Measurements from ENCODE around the gene CXorf65.

CXorf65 gene

DNA sequence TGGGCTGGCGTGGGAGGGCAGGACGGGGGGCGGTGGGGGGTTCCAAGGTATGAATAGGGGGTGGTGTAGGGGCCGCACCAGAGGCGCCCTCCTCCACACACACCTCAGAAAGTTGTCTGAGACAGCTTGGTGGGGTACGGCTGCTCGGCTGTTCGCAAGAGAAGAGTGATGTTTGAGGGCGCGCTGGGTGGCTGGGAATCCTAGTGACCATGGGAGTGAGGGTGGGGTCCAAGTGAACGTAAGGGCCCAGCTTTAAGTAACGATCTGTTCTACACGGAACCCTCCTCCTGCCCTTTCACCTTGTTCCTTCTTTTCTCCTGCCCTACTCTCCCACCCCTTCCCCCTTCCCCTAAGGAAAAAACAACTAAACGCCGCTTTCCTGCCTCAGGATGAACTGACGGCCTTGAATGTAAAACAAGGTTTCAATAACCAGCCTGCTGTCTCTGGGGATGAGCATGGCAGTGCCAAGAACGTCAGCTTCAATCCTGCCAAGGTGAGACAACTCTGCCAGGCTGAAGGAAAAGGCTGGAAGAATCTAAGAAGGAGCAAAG lies 12.5 kb upstream of the CXorf65 start:
- no peak for DNase-seq (ENCODE audit: low read depth in 2 of 2)
- peak overlapping the region; percentile 62 to 67 for H3K4me3 ChIP-seq (replicated peaks in 1 of 2; ENCODE audit: low read depth in 2 of 2, low read length in 2 of 2)
- TF ChIP-seq, protein P1, sequence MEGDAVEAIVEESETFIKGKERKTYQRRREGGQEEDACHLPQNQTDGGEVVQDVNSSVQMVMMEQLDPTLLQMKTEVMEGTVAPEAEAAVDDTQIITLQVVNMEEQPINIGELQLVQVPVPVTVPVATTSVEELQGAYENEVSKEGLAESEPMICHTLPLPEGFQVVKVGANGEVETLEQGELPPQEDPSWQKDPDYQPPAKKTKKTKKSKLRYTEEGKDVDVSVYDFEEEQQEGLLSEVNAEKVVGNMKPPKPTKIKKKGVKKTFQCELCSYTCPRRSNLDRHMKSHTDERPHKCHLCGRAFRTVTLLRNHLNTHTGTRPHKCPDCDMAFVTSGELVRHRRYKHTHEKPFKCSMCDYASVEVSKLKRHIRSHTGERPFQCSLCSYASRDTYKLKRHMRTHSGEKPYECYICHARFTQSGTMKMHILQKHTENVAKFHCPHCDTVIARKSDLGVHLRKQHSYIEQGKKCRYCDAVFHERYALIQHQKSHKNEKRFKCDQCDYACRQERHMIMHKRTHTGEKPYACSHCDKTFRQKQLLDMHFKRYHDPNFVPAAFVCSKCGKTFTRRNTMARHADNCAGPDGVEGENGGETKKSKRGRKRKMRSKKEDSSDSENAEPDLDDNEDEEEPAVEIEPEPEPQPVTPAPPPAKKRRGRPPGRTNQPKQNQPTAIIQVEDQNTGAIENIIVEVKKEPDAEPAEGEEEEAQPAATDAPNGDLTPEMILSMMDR (IDR thresholded peaks at IDR 0.05; ENCODE audit: low read depth, low read length), result no peak

DNA sequence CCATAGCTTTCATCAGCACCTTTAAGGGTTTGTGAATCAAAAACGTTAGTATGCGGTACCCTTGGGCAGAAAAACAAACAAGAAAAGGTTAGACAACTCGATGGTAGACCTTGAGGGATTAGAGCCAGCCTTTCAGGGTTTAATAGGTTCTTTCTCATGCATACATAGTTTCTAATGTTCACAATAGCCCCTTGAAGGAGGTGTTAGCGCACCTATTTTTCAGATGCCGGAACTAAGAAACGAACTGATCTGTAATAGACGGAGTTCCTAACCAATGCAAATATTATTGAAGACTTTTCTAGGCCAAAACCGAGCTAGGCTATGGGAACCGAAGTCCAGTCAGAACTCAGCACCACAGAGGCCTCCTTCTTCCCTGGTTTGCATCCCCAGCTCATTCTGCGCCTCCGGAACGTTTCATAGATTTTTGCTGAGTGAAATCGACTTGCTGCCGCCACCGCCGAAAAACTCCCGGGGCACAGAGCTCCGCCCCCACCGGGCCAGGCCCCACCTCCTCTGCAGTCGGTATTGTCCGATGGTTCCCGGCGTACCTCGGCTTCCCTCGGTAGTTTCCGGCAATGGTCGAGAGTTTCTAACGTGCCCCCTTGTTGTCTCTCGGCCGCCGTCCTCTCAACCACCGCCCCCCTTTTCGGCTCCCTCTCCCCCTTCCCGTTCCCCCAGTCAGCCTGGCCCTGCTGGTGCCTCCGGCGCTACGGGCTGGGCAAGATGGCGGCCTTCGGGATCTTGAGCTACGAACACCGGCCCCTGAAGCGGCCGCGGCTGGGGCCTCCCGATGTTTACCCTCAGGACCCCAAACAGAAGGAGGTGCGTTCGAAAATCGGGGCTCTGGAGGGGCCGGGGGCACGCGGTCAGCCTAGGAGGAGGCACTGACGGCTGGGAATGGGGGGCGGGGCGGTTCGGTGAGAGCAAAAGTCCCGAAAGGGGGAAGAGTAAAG lies 11.8 kb upstream of the CXorf65 start, which contains the start of gene MED12:
MED12 (plus strand) TSS at position 565 of the 953 bp plus-strand sequence; CDS start at position 724, 159 bp downstream.
- peak; percentile 70 to 87 for DNase-seq (ENCODE audit: low read depth in 2 of 2)
- TF ChIP-seq, protein P1 (IDR thresholded peaks at IDR 0.05; ENCODE audit: low read depth, low read length), result no peak
- peak within 1 kb of the TSS; percentile 62 to 67 for H3K4me3 ChIP-seq (replicated peaks in 1 of 2; ENCODE audit: low read depth in 2 of 2, low read length in 2 of 2)

DNA sequence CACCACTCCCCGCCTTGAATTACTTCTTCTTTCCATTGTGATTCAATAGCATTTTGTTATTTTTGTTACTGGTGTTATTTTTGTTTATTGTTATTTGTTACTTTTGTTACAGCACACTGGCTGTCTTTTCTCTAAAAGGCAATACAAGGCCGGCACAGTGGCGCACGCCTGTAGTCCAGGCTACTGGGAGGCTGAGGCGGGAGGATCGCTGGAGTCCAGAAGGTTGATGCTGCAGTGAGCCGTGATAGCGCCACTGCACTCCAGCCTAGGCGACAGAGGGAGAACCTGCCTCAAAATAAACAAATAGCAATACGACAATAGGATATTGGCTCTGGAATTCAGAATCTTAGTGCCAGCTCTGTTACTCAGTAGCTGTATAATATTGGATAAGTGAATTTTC lies 10.8 kb upstream of the CXorf65 start:
- TF ChIP-seq, protein P1 (IDR thresholded peaks at IDR 0.05; ENCODE audit: low read depth, low read length), result no peak
- no peak overlapping the region for H3K4me3 ChIP-seq (replicated peaks in 1 of 2; ENCODE audit: low read depth in 2 of 2, low read length in 2 of 2)
- no peak for DNase-seq (ENCODE audit: low read depth in 2 of 2)

DNA sequence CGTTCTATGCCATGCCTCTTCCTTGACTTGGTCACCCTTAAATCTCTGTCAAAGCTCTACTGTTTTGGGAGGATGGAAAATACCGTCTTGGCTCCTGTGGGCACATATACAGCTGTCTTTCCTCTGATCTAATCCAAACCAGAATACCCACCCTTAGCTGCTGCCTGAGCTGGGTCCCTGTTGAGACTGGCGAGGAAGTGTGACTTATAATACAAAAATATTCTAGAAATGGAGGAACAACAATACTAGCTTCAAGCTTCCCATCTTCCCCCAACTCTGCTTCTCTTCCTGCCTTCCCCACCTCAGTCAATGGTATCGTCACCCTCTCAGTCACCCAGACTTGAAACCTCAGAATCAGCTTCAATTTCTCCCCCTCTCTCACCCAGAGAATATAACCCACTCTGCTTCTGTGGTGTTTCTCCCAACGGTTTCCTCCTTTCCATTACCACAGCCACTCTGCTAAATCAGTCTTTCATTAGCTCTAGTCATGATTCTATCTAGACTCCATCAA lies 5.4 kb upstream of the CXorf65 start:
- no peak overlapping the region for H3K4me3 ChIP-seq (replicated peaks in 1 of 2; ENCODE audit: low read depth in 2 of 2, low read length in 2 of 2)
- TF ChIP-seq, protein P1 (IDR thresholded peaks at IDR 0.05; ENCODE audit: low read depth, low read length), result no peak
- DNase-seq (ENCODE audit: low read depth in 2 of 2), result no peak

DNA sequence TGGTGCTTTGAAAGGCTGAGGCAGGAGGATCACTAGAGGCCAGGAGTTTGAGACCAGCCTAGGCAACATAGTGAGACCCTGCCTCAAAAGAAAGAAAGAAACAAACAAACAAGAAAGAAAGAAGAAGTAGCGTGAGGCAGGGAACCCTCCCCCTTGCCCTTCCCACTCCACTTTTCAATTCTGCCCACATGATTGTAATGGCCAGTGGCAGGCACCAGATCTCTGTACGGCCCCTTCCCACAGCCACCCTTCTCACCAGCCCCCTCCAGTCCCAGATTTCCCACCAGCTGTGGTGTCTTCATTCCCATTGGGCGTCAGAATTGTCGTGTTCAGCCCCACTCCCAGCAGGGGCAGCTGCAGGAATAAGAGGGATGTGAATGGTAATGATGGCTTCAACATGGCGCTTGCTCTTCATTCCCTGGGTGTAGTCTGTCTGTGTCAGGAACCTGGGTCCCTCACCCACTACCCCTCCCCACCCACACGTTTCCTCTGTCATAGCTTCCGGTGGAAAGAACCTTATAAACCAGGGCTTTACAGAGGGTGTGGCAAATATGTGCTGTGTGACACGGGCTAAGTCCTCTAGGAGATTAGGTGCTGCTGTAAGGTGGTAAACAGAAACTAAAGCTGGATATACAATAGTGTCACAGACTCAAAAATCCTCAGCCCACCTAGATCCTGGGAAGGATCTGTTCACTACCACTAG lies 4.8 kb upstream of the CXorf65 start, which contains the start of gene IL2RG:
IL2RG (minus strand) TSS at position 437 of the 703 bp plus-strand sequence; CDS start at position 399, 38 bp downstream.
- TF ChIP-seq, protein P1 (IDR thresholded peaks at IDR 0.05; ENCODE audit: low read depth, low read length), result no peak
- H3K4me3 ChIP-seq (replicated peaks in 1 of 2; ENCODE audit: low read depth in 2 of 2, low read length in 2 of 2), result no peak within 1 kb of the TSS

DNA sequence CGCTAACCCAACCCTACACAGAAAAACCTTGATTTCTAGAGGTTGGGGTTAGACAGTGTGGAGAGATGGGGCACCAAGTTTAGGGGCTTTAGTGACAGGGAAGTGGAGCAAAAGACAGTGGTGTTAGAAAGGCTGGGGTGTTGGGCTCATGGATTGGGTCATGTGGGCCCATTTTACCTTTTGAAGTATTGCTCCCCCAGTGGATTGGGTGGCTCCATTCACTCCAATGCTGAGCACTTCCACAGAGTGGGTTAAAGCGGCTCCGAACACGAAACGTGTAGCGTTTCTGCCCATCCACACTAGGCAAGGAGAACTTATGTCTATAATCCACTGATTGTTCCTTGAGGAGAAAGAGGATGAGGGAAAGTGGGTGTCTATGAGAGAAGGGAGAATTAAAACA lies 2.5 kb upstream of the CXorf65 start:
- H3K4me3 ChIP-seq (replicated peaks in 1 of 2; ENCODE audit: low read depth in 2 of 2, low read length in 2 of 2), result no peak overlapping the region
- no peak for DNase-seq (ENCODE audit: low read depth in 2 of 2)
- TF ChIP-seq, protein P1 (IDR thresholded peaks at IDR 0.05; ENCODE audit: low read depth, low read length), result no peak

More for the DNA sequence above, 4.8 kb upstream of the CXorf65 start, which contains the start of gene IL2RG:
- no peak for DNase-seq (ENCODE audit: low read depth in 2 of 2)
